ENCODE results near the gene IQUB.

GRCh38 chr7:123581162-123581459 lies 46.7 kb upstream of the IQUB start:
- no peak for TF ChIP-seq POLR2A (IDR thresholded peaks at IDR 0.05)
- no peak for TF ChIP-seq CTCF (IDR thresholded peaks at IDR 0.05)

All from thyroid gland (tissue), 4 donors.